SK-N-SH (cell line): ENCODE results near the gene KRT33A. TPM values are rescaled to one million over a fixed set of nuclear protein-coding genes. Genes with fewer than 3 reads are reported as not detected.

Experiments
- CTCF ChIA-PET: fragments of 300-600, 350-600 bp; formaldehyde crosslinking; extraction: SDS; loops from one replicate; lab custom pipeline; 2021; lab: Yijun Ruan, JAX
- POLR2A ChIA-PET: fragments of 350-600 bp; sonication (Branson Sonifier 250); formaldehyde crosslinking; extraction: SDS; loops from one replicate; lab custom pipeline; 2020; ENCODE audit warnings: antibody characterized with exemption, inconsistent platforms; lab: Yijun Ruan, JAX
- DNase-seq: peaks from one replicate; pipeline ENCODE4 v3.0.0; 2012
- H2AFZ ChIP-seq: fragments of 200-600 bp; sonication (generic); 2 replicates; pipeline ENCODE4 v1.8.1; 2016; ENCODE audit warnings: antibody characterized with exemption, mild to moderate bottlenecking, low read depth
- H3F3A ChIP-seq: fragments of 200-600 bp; sonication (generic); replicated peaks from 2 replicates; pipeline ENCODE3; 2016; ENCODE audit warnings: antibody characterized with exemption, mild to moderate bottlenecking; ENCODE audit not compliant: insufficient read depth
- H3K27ac ChIP-seq, 2 experiments: fragments of 200-500 bp in 1 of 2; fragments of 200-600 bp in 1 of 2; sonication (Bioruptor generic) in 1 of 2; sonication (generic), shearing (Covaris generic) in 1 of 2; 2 replicates each; pipeline versions ENCODE4 v1.5.1 to v1.6.1; 2014 to 2016; ENCODE audit warnings: low read depth in 2 of 2, inconsistent platforms in 1 of 2, low read length in 1 of 2, mild to moderate bottlenecking in 1 of 2, mixed read lengths in 1 of 2
- H3K27me3 ChIP-seq: fragments of 200-600 bp; sonication (generic), shearing (Covaris generic); 2 replicates; pipeline ENCODE4 v1.6.1; 2016; ENCODE audit warnings: mixed run types; ENCODE audit not compliant: insufficient read depth
- H3K36me3 ChIP-seq, 2 experiments: fragments of 200-500 bp in 1 of 2; fragments of 200-600 bp in 1 of 2; sonication (Bioruptor generic) in 1 of 2; sonication (generic) in 1 of 2; replicated peaks in 1 of 2; 2 replicates each; pipeline versions ENCODE3 to v1.5.1; 2014 to 2016; ENCODE audit warnings: low read length in 1 of 2, mild to moderate bottlenecking in 1 of 2; ENCODE audit not compliant: insufficient read depth in 2 of 2, control insufficient read depth in 1 of 2
- H3K4me1 ChIP-seq, 2 experiments: fragments of 200-500 bp in 1 of 2; fragments of 200-600 bp in 1 of 2; sonication (Bioruptor generic) in 1 of 2; sonication (generic), shearing (Covaris generic) in 1 of 2; 2 replicates each; pipeline versions ENCODE4 v1.5.1 to v1.6.1; 2014 to 2016; ENCODE audit warnings: low read depth in 1 of 2, low read length in 1 of 2, mixed run types in 1 of 2; ENCODE audit not compliant: insufficient read depth in 2 of 2, control insufficient read depth in 1 of 2
- H3K4me2 ChIP-seq: fragments of 200-600 bp; sonication (generic), shearing (Covaris generic); 2 replicates; pipeline ENCODE4 v1.6.1; 2017; ENCODE audit warnings: mixed run types
- H3K4me3 ChIP-seq, 2 experiments: fragments of 200-500 bp in 1 of 2; fragments of 200-600 bp in 1 of 2; sonication (Bioruptor generic) in 1 of 2; sonication (generic), shearing (Covaris generic) in 1 of 2; 2 replicates each; pipeline versions ENCODE4 v1.5.1 to v1.8.1; 2014 to 2016; ENCODE audit warnings: low read depth in 2 of 2, inconsistent platforms in 1 of 2, low read length in 1 of 2, mild to moderate bottlenecking in 1 of 2, mixed read lengths in 1 of 2, moderate library complexity in 1 of 2
- H3K79me2 ChIP-seq: fragments of 200-600 bp; sonication (generic); 2 replicates; pipeline ENCODE4 v1.8.1; 2017; ENCODE audit warnings: mild to moderate bottlenecking; ENCODE audit not compliant: insufficient read depth
- H3K9ac ChIP-seq: fragments of 200-600 bp; sonication (generic); 2 replicates; pipeline ENCODE4 v1.6.1; 2017; ENCODE audit warnings: mixed run types
- H3K9me2 ChIP-seq: fragments of 200-600 bp; sonication (generic); 2 replicates; pipeline ENCODE4 v1.6.1; 2017; ENCODE audit warnings: mixed run types
- H3K9me3 ChIP-seq: fragments of 200-600 bp; sonication (generic); 2 replicates; pipeline ENCODE4 v1.6.1; 2017; ENCODE audit warnings: mixed run types, mild to moderate bottlenecking, moderate library complexity
- H4K20me1 ChIP-seq: fragments of 200-600 bp; sonication (generic); 2 replicates; pipeline ENCODE4 v1.6.1; 2017; ENCODE audit warnings: mild to moderate bottlenecking, mixed run types; ENCODE audit not compliant: insufficient read depth
- EZH2phosphoT487 ChIP-seq: fragments of 200-600 bp; sonication (generic); IDR thresholded peaks from 2 replicates; pipeline ENCODE4 v1.6.1; 2017; ENCODE audit warnings: low read depth, mixed run types, mild to moderate bottlenecking, antibody characterized with exemption, moderate library complexity, borderline replicate concordance
- FOSL2 ChIP-seq: IDR thresholded peaks from 2 replicates; pipeline ENCODE4 v1.4.0; 2012; ENCODE audit warnings: low read depth, mild to moderate bottlenecking, moderate library complexity, borderline replicate concordance
- FOXJ3 ChIP-seq: sonication (generic); formaldehyde crosslinking; IDR thresholded peaks from 2 replicates; pipeline ENCODE4 v1.5.1; 2020; ENCODE audit warnings: mild to moderate bottlenecking, missing genetic modification reagents
- FOXM1 ChIP-seq: IDR thresholded peaks from 2 replicates; pipeline ENCODE4 v1.4.0; 2012; ENCODE audit warnings: low read depth, mild to moderate bottlenecking
- IRF3 ChIP-seq: fragments of 150-350 bp; IDR thresholded peaks from 2 replicates; pipeline ENCODE4 v1.6.1; 2016; ENCODE audit warnings: mild to moderate bottlenecking, low read depth, low read length
- MAX ChIP-seq: IDR thresholded peaks from 2 replicates; pipeline ENCODE4 v1.4.0; 2012; ENCODE audit warnings: low read depth
- MEF2A ChIP-seq: IDR thresholded peaks from 2 replicates; pipeline ENCODE4 v1.4.0; 2012; ENCODE audit warnings: low read depth, borderline replicate concordance
- MXI1 ChIP-seq: IDR thresholded peaks from 2 replicates; pipeline ENCODE4 v1.6.1; 2012; ENCODE audit warnings: mild to moderate bottlenecking, low read depth, low read length, improper control_type of control experiment
- NFIC ChIP-seq: IDR thresholded peaks from 2 replicates; pipeline ENCODE4 v1.4.0; 2012; ENCODE audit warnings: borderline replicate concordance
- RCOR1 ChIP-seq: fragments of 150-350 bp; IDR thresholded peaks from 2 replicates; pipeline ENCODE4 v1.6.1; 2017; ENCODE audit warnings: antibody characterized with exemption, low read length
- TAF1 ChIP-seq: IDR thresholded peaks from 2 replicates; pipeline ENCODE4 v1.6.1; 2012; ENCODE audit warnings: low read depth, mild to moderate bottlenecking, low read length, moderate library complexity, borderline replicate concordance
- WGBS: methylation state at CpG from one replicate; pipeline ENCODE4 v1.1.6; 2017; ENCODE audit warnings: low lambda C conversion rate; 5-methylcytosine and 5-hydroxymethylcytosine counted together
- polyA plus RNA-seq, 3 experiments: library from polyadenylated mRNA; depleted of rRNA; stranded (reverse); fragments of >200 nt; gene quantifications; 2 replicates each; pipeline ENCODE4 v1.2.3, GENCODE V29; 2012
- TF ChIP-seq, protein P1 (sequence below): IDR thresholded peaks from 2 replicates; pipeline ENCODE4 v1.4.0; 2012; ENCODE audit warnings: low read depth, borderline replicate concordance
- TF ChIP-seq, protein P2 (sequence below): fragments of 200-600 bp; sonication (generic); IDR thresholded peaks from 2 replicates; pipeline ENCODE4 v1.6.1; 2017; ENCODE audit warnings: antibody characterized with exemption, mild to moderate bottlenecking, moderate library complexity
- TF ChIP-seq, protein P3 (sequence below): fragments of 150-350 bp; IDR thresholded peaks from 2 replicates; pipeline ENCODE4 v1.6.1; 2017; ENCODE audit warnings: antibody characterized with exemption, low read length, low read depth, borderline replicate concordance

KRT33A gene
- polyA plus RNA-seq, 1 of the 3 experiments (the other 2 are of a cell fraction), result not detected

DNA sequence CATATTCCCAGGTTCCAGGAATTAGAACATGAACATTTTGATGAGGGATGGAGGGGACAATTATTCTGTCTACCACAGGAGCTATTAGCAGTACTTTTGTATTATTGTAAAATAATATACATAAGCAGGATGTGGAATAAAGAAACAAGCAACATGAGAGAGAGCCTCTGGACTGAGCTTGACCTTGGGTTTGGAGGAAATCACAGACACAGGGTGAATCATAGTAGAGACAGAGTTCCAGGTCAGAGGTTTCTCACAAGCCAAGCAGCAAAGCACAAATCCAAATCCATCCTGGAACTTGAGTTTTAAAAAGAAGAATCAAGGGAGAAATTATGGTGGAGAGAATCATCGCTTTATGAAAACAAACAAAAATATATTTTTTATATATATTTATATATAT, 41.6 kb upstream of the KRT33A start:
- H3K9ac ChIP-seq, result no peak overlapping the region
- POLR2A ChIA-PET, result no interaction called here
- no peak overlapping the region for H3K27ac ChIP-seq
- H3F3A ChIP-seq, result no peaks in the 10 kb centered on the region
- H4K20me1 ChIP-seq, result no peaks in the 10 kb centered on the region
- no peaks in the 10 kb centered on the region for H3K27me3 ChIP-seq
- H3K9me3 ChIP-seq, result no peaks in the 10 kb centered on the region
- CTCF ChIA-PET, result no interaction called here
- H3K4me2 ChIP-seq, result no peak overlapping the region
- WGBS, result 88% methylated on average over 1 of the region's 1 CpG
- DNase-seq, result no peak
- H3K4me1 ChIP-seq, result peaks cover 0 to 4% of the 10 kb centered on the region in 2 experiments; a peak in 1 of 4 replicates
- H3K4me3 ChIP-seq, result no peak overlapping the region
- no peaks in the 10 kb centered on the region for H3K36me3 ChIP-seq
- no peak for TF ChIP-seq TAF1
- TF ChIP-seq FOSL2, result no peak
- no peak for TF ChIP-seq NFIC
- TF ChIP-seq, protein P1, sequence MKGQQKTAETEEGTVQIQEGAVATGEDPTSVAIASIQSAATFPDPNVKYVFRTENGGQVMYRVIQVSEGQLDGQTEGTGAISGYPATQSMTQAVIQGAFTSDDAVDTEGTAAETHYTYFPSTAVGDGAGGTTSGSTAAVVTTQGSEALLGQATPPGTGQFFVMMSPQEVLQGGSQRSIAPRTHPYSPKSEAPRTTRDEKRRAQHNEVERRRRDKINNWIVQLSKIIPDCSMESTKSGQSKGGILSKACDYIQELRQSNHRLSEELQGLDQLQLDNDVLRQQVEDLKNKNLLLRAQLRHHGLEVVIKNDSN, result no peak
- no peak for TF ChIP-seq MAX
- TF ChIP-seq, protein P2, sequence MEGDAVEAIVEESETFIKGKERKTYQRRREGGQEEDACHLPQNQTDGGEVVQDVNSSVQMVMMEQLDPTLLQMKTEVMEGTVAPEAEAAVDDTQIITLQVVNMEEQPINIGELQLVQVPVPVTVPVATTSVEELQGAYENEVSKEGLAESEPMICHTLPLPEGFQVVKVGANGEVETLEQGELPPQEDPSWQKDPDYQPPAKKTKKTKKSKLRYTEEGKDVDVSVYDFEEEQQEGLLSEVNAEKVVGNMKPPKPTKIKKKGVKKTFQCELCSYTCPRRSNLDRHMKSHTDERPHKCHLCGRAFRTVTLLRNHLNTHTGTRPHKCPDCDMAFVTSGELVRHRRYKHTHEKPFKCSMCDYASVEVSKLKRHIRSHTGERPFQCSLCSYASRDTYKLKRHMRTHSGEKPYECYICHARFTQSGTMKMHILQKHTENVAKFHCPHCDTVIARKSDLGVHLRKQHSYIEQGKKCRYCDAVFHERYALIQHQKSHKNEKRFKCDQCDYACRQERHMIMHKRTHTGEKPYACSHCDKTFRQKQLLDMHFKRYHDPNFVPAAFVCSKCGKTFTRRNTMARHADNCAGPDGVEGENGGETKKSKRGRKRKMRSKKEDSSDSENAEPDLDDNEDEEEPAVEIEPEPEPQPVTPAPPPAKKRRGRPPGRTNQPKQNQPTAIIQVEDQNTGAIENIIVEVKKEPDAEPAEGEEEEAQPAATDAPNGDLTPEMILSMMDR, result no peak
- no peak for TF ChIP-seq FOXM1
- no peak for TF ChIP-seq IRF3
- TF ChIP-seq, protein P3, sequence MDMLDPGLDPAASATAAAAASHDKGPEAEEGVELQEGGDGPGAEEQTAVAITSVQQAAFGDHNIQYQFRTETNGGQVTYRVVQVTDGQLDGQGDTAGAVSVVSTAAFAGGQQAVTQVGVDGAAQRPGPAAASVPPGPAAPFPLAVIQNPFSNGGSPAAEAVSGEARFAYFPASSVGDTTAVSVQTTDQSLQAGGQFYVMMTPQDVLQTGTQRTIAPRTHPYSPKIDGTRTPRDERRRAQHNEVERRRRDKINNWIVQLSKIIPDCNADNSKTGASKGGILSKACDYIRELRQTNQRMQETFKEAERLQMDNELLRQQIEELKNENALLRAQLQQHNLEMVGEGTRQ, result no peak
- TF ChIP-seq FOXJ3 (CRISPR knock-in tag), result no peak
- TF ChIP-seq MXI1, result no peak
- no peak for TF ChIP-seq MEF2A
- TF ChIP-seq EZH2phosphoT487, result no peak
- TF ChIP-seq RCOR1, result no peak
- no peaks in the 10 kb centered on the region for H3K79me2 ChIP-seq
- H2AFZ ChIP-seq, result 0 out of 2 replicates have a peak overlapping the region, but pooled peaks have one; percentile 30
- H3K9me2 ChIP-seq, result no peaks in the 10 kb centered on the region
